Trophoblast cell (in vitro differentiated cells and primary cell): ENCODE data around the gene POU2AF2.
"Not testable (repeated sequence)": the region's sequence is repeated elsewhere in the genome, so short reads cannot be mapped to it uniquely, and the experiment has no call there.

Source experiments
- DNase-seq, 2 donors: peaks; one replicate each; pipeline ENCODE4 v3.0.0-alpha.2; 2016
- H2AFZ ChIP-seq: 2 replicates; pipeline ENCODE4 v1.6.1; 2013; ENCODE audit warnings: low read length, moderate library complexity, mild to moderate bottlenecking; ENCODE audit not compliant: insufficient read depth, poor library complexity
- H2AK5ac ChIP-seq: 2 replicates; pipeline ENCODE4 v1.6.1; 2013; ENCODE audit warnings: mild to moderate bottlenecking, low read length
- H2BK120ac ChIP-seq: 2 replicates; pipeline ENCODE4 v1.6.1; 2013; ENCODE audit warnings: low read length, mild to moderate bottlenecking, moderate library complexity; ENCODE audit not compliant: insufficient read depth, poor library complexity
- H2BK12ac ChIP-seq: 2 replicates; pipeline ENCODE4 v1.6.1; 2013; ENCODE audit warnings: mild to moderate bottlenecking, low read length, moderate library complexity
- H2BK5ac ChIP-seq: 2 replicates; pipeline ENCODE4 v1.6.1; 2013; ENCODE audit warnings: low read length, low read depth, moderate library complexity, mild to moderate bottlenecking; ENCODE audit not compliant: poor library complexity
- H3K14ac ChIP-seq: 2 replicates; pipeline ENCODE4 v1.6.1; 2013; ENCODE audit warnings: mild to moderate bottlenecking, low read length
- H3K18ac ChIP-seq: 2 replicates; pipeline ENCODE4 v1.6.1; 2013; ENCODE audit warnings: mild to moderate bottlenecking, low read length
- H3K23ac ChIP-seq: 2 replicates; pipeline ENCODE4 v1.6.1; 2013; ENCODE audit warnings: low read length
- H3K27ac ChIP-seq: 2 replicates; pipeline ENCODE4 v1.5.1; 2013; ENCODE audit warnings: low read depth, mild to moderate bottlenecking, inconsistent platforms, low read length, moderate library complexity
- H3K27me3 ChIP-seq: 2 replicates; pipeline ENCODE4 v1.6.1; 2013; ENCODE audit warnings: inconsistent platforms, mild to moderate bottlenecking, low read length, moderate library complexity; ENCODE audit not compliant: insufficient read depth
- H3K36me3 ChIP-seq, 2 experiments: 1 replicate in 1 of 2; 2 replicates in 1 of 2; pipeline ENCODE4 v1.6.1; 2013; ENCODE audit warnings: low read length in 2 of 2, mild to moderate bottlenecking in 2 of 2, moderate library complexity in 1 of 2; ENCODE audit not compliant: insufficient read depth in 2 of 2, control insufficient read depth in 1 of 2
- H3K4ac ChIP-seq: 2 replicates; pipeline ENCODE4 v1.6.1; 2013; ENCODE audit warnings: low read depth, mild to moderate bottlenecking, low read length, moderate library complexity
- H3K4me1 ChIP-seq, 2 experiments: 1 replicate in 1 of 2; 2 replicates in 1 of 2; pipeline ENCODE4 v1.6.1; 2013; ENCODE audit warnings: low read length in 2 of 2, mild to moderate bottlenecking in 2 of 2, moderate library complexity in 1 of 2; ENCODE audit not compliant: insufficient read depth in 2 of 2, control insufficient read depth in 1 of 2
- H3K4me2 ChIP-seq: 2 replicates; pipeline ENCODE4 v1.6.1; 2013; ENCODE audit warnings: inconsistent platforms, mild to moderate bottlenecking, low read length, moderate library complexity
- H3K4me3 ChIP-seq: 2 replicates; pipeline ENCODE4 v1.5.1; 2013; ENCODE audit warnings: mild to moderate bottlenecking, low read depth, low read length, inconsistent platforms
- H3K79me1 ChIP-seq: one replicate; pipeline ENCODE4 v1.6.1; 2013; ENCODE audit warnings: low read length
- H3K79me2 ChIP-seq: 2 replicates; pipeline ENCODE4 v1.6.1; 2013; ENCODE audit warnings: low read length, mild to moderate bottlenecking; ENCODE audit not compliant: control insufficient read depth, insufficient read depth, poor library complexity
- H3K9ac ChIP-seq: 2 replicates; pipeline ENCODE4 v1.6.1; 2013; ENCODE audit warnings: mild to moderate bottlenecking, low read length
- H3K9me3 ChIP-seq: 2 replicates; pipeline ENCODE4 v1.6.1; 2013; ENCODE audit warnings: low read depth, mild to moderate bottlenecking, control low read depth, inconsistent platforms, low read length; ENCODE audit not compliant: insufficient read depth
- H4K12ac ChIP-seq: 2 replicates; pipeline ENCODE4 v1.6.1; 2013; ENCODE audit warnings: low read depth, mild to moderate bottlenecking, low read length, moderate library complexity
- H4K8ac ChIP-seq: 2 replicates; pipeline ENCODE4 v1.6.1; 2013; ENCODE audit warnings: low read depth, mild to moderate bottlenecking, low read length, moderate library complexity
- H4K91ac ChIP-seq: one replicate; pipeline ENCODE4 v1.6.1; 2013; ENCODE audit warnings: low read depth, mild to moderate bottlenecking, low read length, moderate library complexity
- WGBS: extraction: QIAGEN DNeasy Blood & Tissue Kit; methylation state at CpG from one replicate; pipeline ENCODE4 v1.1.7; 2013; ENCODE audit warnings: missing lambda C conversion rate; ENCODE audit not compliant: insufficient read length, insufficient coverage; ENCODE audit errors: extremely low coverage; 5-methylcytosine and 5-hydroxymethylcytosine counted together

POU2AF2 gene

DNA sequence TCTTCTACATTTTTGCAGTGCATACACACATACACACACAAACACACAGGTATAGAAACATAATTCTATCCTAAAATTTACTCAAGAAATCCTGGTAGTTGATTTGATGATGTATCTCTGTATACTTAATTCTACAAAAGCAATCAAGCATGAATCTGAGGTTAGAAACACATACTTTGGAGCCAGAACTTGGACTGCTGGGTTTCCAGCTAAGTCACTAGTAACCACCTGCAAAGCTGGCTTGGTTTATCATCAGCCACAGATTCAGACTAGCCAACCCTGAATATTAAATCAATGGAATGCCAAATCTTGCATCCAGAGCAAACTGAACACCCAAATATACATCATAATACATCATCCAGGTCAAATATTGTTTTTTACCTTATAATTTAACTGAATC lies 24.8 kb upstream of the POU2AF2 start:
- H3K79me2 ChIP-seq, result no peaks in the 10 kb centered on the region
- no peaks in the 10 kb centered on the region for H3K79me1 ChIP-seq
- H2BK12ac ChIP-seq, result no peak overlapping the region
- H3K36me3 ChIP-seq, result no peaks in the 10 kb centered on the region
- H4K12ac ChIP-seq, result no peak overlapping the region
- no peak overlapping the region for H3K9ac ChIP-seq
- no peak overlapping the region for H3K4me3 ChIP-seq
- no peak overlapping the region for H2BK120ac ChIP-seq
- no peak overlapping the region for H4K8ac ChIP-seq
- no peak overlapping the region for H3K4me2 ChIP-seq
- no peak overlapping the region for H3K23ac ChIP-seq
- H2BK5ac ChIP-seq, result no peak overlapping the region
- no peaks in the 10 kb centered on the region for H3K27me3 ChIP-seq
- H2AK5ac ChIP-seq, result no peak overlapping the region
- H3K14ac ChIP-seq, result no peak overlapping the region
- no peak overlapping the region for H4K91ac ChIP-seq
- no peak overlapping the region for H3K18ac ChIP-seq
- H3K4me1 ChIP-seq, result no peaks in the 10 kb centered on the region
- H3K27ac ChIP-seq, result no peak overlapping the region
- H2AFZ ChIP-seq, result no peak overlapping the region
- H3K9me3 ChIP-seq, result no peaks in the 10 kb centered on the region
- no peak overlapping the region for H3K4ac ChIP-seq
- no peak for DNase-seq

DNA sequence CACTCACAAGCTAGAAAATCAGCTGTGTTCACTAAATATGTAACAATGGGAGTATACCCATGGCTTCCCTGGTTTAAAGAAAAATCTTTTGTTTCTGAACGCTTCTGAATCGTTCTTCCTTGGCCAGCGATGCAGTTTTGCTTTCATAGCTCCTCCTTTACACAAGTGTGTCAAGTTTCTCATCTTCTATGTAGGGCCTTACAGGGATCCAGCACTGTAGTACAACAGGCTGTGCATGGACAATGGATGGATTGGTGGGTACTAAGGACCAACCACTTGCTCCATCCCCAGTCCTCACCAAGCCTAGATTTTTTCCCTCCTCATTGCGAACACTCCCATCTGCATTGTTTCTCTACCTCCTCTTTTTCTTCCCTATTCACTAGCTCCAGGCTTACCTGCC lies 24.3 kb upstream of the POU2AF2 start:
- Histone ChIP-seq H2AFZ (no peak overlapping the region), H3K4ac (no peak overlapping the region), H3K14ac (no peak overlapping the region), H3K18ac (no peak overlapping the region), H3K79me1 (no peaks in the 10 kb centered on the region), H4K8ac (no peak overlapping the region), H3K4me2 (no peak overlapping the region), H2BK120ac (no peak overlapping the region), H4K12ac (no peak overlapping the region), H2BK5ac (no peak overlapping the region), H3K4me1 (no peaks in the 10 kb centered on the region), H3K27me3 (no peaks in the 10 kb centered on the region), H2BK12ac (no peak overlapping the region), H3K36me3 (no peaks in the 10 kb centered on the region), H3K9me3 (no peaks in the 10 kb centered on the region), H3K9ac (no peak overlapping the region), H4K91ac (no peak overlapping the region), H2AK5ac (no peak overlapping the region), H3K23ac (no peak overlapping the region), H3K79me2 (no peaks in the 10 kb centered on the region), H3K4me3 (no peak overlapping the region), H3K27ac (no peak overlapping the region)
- WGBS, result no CpG with 5 or more reads among the region's 4 CpGs
- no peak for DNase-seq

DNA sequence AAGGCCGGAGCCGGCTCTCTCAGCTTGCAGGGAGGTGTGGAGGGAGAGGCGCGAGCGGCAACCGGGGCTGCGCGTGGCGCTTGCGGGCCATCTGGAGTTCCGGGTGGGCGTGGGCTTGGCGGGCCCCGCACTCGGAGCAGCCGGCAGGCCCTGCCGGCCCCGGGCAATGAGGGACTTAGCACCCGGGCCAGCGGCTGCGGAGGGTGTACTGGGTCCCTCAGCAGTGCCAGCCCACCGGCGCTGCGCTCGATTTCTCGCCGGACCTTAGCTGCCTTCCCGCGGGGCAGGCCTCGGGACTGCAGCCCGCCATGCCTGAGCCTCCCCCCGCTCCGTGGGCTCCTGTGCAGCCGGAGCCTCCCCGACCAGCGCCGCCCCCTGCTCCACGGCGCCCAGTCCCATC lies 23.6 kb upstream of the POU2AF2 start:
- not testable (repeated sequence) for H3K9ac ChIP-seq, H4K12ac ChIP-seq, H3K23ac ChIP-seq, H3K9me3 ChIP-seq, H3K79me2 ChIP-seq, H2BK120ac ChIP-seq, H2BK5ac ChIP-seq, H2AK5ac ChIP-seq, H3K18ac ChIP-seq, H2BK12ac ChIP-seq, H3K4me1 ChIP-seq, H3K14ac ChIP-seq, H3K27ac ChIP-seq, DNase-seq, H3K36me3 ChIP-seq, H3K4me2 ChIP-seq, H3K4ac ChIP-seq, H3K79me1 ChIP-seq, H4K91ac ChIP-seq, H2AFZ ChIP-seq, H3K27me3 ChIP-seq, H4K8ac ChIP-seq, H3K4me3 ChIP-seq
- WGBS, result no CpG with 5 or more reads among the region's 39 CpGs

DNA sequence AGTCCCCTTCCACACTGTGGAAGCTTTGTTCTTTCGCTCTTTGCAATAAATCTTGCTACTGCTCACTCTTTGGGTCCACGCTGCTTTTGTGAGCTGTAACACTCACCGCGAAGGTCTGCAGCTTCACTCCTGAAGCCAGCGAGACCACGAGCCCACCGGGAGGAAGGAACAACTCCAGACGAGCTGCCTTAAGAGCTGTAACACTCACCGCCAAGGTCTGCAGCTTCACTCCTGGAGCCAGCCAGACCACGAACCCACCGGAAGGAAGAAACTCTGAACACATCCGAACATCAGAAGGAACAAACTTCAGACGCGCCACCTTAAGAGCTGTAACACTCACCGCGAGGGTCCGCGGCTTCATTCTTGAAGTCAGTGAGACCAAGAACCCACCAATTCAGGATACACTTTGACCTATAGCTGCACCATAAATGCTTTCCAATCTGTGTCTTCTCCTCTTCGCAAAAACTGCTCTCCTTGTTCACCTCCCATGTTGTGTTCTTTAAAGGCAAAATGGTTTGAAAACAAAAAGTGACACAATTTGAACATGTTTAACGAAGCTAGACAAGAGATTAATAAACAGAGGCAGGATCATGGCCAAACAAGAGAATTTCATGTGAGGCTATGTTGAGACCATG lies 22.6 kb upstream of the POU2AF2 start:
- not testable (repeated sequence) for H4K12ac ChIP-seq, H3K4me1 ChIP-seq, H3K14ac ChIP-seq, H3K79me2 ChIP-seq, H3K4me2 ChIP-seq, H3K4me3 ChIP-seq, H2BK12ac ChIP-seq, H4K91ac ChIP-seq, H3K9ac ChIP-seq, H3K36me3 ChIP-seq, H2AFZ ChIP-seq, H3K79me1 ChIP-seq, H2BK120ac ChIP-seq, H2BK5ac ChIP-seq, H3K9me3 ChIP-seq, H3K4ac ChIP-seq, H3K27me3 ChIP-seq, DNase-seq, H3K18ac ChIP-seq, H4K8ac ChIP-seq, H3K23ac ChIP-seq, H3K27ac ChIP-seq, H2AK5ac ChIP-seq
- no CpG with 5 or more reads among the region's 20 CpGs for WGBS
